Hematopoietic multipotent progenitor cell treated with erythropoietin and hydrocortisone succinate and interleukin-3 and kit ligand, for 8 days (in vitro differentiated cells): ENCODE data around the gene OSBPL6.

Experiments
- DNase-seq: peaks from one replicate; pipeline ENCODE4 v3.0.0-alpha.2; 2015

The OSBPL6 gene

DNA sequence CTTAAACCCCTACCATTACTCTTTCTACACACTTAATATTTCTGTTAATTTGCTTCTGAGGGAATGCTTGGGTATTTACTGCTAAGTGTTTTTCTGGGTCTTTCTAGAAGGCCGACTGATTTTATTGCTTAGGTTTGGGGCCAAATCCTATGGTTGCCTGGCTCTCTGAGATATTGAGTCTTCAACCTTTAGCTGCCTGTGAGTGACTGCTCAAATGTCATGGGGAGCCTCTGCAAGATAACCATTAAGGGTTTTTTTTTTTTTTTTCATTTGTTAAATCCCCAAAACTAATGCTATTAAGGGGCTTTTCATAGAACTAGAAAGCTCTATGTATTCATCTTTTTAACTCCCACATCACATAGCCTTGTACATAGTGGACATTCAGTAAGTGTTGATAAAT lies 5.0 kb downstream of the OSBPL6 start:
- no peak for DNase-seq

DNA sequence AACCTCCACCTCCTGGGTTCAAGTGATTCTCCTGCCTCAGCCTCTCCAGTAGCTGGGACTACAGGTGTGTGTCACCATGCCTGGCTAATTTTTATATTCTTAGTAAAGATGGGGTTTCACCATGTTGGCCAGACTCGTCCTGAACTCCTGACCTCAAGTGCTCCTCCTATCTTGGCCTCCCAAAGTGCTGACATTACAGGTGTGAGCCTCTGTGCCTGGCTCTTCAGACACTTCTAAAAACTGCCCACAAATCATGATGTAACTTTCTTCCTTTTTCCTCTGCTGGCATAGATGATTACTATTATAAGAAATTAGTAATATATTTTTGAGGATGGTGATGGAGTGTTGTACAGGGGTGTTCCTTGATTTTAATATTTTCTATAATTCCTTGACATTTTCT lies 6.0 kb downstream of the OSBPL6 start:
- no peak for DNase-seq

GRCh38 chr2:178202927-178203326 lies 8.6 kb downstream of the OSBPL6 start:
- DNase-seq: no peak

GRCh38 chr2:178204977-178205376 lies 10.7 kb downstream of the OSBPL6 start:
- no peak for DNase-seq

DNA sequence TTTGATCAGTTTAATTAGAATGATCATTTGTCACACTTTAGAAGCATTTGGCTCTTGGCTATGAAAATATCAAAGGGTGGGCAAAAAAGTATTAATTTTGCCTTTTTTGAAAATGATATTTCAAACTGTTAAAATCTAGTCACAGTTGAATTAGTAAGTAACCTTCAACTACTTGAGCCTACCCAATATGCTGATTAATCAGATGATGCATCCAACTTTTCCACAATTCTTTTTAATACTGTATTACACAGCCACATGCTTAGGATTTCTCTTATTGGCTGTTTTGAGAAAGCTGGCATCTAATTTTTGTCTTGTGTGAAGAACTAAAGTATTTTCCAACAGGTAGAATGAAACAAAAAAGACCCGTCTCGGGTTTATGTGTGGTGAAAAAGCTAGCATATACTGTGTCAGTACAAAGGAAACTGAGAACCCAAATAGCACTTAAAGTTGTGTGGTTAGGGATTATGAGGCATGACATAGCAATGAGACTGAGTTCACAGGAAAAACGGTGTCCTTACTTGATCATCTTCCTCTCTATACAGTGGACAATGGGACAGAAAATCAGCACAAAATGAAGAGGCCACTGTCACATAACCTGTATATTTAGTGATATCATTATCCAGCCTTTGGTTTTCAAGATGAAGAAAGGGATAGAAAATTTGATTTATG lies 11.7 kb downstream of the OSBPL6 start:
- no peak for DNase-seq

DNA sequence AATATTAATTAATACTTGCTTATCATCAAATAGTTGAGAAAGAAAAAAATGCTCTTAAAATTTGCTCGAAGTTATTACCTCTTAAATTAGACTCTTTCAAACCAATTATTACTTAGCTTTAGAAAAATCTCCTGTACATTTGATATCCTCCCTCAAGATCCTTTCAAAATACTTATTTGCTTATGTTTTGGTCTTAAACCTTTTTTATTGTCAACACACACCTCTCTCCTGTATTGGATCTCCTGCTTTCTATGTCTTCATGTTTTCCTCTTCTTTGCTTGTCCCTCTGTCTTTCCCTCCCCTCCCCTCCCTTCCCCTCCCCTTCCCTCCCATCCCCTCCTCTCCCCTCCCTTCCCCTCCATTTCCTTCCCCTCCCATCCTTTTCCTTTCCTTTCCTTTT lies 14.0 kb downstream of the OSBPL6 start:
- DNase-seq: no peak

- no peak for DNase-seq
These were observed 14.5 kb downstream of the OSBPL6 start for GRCh38 chr2:178208817-178209216.

DNA sequence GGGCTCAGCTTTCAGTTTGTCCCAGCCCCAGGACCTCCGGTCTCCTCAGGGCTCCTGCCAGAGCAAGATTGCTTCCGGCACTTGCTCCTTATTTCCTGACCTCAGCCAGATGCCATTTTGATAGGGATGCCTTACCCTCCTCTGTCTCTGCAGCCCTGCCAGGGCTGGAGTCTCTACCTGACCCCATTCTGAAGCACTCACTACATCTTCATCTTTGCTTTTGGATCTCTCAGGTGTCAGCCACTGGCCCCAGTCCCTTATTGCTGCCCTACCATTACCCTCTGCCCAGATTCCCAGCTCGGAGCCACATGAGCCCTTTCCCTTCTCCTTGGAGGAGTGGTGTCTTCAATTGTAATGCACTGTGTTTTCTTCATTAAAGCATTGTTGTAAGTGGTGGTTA lies 17.1 kb downstream of the OSBPL6 start:
- no peak for DNase-seq

DNA sequence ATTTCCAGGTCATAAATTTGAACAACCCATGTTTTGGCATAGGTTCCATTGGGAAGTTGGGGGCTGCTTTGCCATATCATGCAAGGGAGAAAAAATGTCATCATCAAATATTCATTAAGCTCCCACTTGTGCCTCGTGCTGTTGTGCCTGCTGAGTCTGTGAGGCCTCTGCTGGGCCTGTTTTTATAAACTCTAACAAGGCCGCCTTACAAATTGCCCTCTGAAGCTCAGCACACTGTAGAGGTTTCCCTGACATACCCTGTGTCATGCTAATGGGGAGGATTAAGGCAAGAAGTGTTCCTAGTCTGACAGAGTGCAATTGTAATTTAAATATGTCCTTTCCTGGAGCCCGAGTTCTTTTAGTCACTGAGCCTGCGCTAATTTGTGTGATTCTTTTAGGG lies 17.6 kb downstream of the OSBPL6 start:
- DNase-seq: no peak

DNA sequence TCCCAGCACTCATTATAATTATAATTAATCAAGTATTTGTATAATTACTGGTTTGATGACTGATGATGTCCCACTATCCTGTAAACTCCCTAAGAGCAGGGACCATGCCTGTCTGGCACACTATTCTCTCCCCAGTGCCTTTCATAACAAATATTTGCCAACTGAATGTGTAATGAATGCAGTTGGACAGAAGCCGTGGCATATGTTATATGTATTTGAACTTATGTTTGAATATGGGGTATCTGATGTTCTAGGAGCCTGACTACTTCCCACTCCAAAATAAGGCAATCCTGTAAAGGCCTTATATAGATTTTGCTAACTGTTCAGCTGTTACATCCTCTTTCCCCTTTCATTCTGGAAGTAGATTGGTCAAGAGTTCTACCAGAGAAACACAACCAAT lies 19.7 kb downstream of the OSBPL6 start:
- no peak for DNase-seq

GRCh38 chr2:178219247-178219646 lies 24.9 kb downstream of the OSBPL6 start:
- DNase-seq: no peak

GRCh38 chr2:178220814-178221213 lies 26.5 kb downstream of the OSBPL6 start:
- no peak for DNase-seq

DNA sequence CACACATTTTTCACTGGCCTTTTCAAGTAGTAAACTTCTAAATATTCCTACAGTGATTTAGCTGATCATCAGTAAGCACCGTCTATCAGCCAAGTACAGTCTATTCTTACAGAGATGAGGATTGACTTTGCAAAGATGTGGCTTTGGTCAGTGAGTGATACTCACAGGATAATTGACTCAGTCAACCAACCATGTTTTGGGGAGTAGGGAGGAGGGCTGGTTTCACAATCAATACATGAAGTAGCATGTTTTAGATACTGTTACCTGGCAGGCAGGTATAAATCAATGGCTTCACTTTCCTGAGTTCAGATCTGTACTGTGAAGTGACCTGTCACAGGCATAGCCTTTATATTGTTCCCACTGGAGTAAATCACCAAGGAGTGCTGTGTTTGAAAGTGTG lies 27.2 kb downstream of the OSBPL6 start:
- DNase-seq: no peak

- DNase-seq: no peak
These were observed 29.5 kb downstream of the OSBPL6 start for GRCh38 chr2:178223806-178224205.

DNA sequence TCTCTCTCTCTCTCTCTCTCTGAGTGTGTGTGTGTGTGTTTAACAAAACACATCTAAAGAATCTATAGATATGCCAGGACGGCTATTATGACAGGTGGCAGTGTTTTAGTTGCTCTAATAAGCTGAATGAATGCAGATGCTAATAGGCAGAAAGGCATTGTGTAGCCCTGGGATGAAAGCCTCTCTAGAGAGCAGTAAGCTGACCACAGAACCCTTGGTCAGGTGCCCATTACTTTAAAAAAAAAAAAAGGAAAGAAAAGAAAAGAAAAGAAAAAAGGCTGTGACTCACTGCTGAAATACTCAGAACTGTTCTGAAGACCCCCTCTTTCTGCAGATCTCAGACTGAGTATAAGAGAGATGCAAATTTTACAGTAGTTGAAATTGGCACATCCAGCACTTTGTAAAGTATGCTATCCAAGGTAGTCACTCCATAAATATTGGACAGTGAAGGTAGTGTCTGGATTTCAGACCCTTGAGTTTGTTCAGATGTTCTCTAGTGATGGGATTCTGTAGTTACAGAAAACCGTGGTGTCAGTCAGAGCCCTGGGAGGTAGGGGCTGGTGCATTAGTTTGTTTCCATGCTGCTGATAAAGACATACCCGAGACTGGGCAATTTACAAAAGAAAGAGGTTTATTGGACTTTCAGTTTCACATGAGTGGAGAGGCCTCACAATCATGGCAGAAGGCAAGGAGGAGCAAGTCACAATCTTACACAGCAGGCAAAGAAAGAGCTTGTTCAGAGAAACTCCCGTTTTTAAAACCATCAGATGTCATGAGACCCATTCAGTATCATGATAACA lies 30.9 kb downstream of the OSBPL6 start:
- DNase-seq: no peak

- no peak for DNase-seq
These were observed 32.9 kb downstream of the OSBPL6 start for GRCh38 chr2:178227187-178227586.

DNA sequence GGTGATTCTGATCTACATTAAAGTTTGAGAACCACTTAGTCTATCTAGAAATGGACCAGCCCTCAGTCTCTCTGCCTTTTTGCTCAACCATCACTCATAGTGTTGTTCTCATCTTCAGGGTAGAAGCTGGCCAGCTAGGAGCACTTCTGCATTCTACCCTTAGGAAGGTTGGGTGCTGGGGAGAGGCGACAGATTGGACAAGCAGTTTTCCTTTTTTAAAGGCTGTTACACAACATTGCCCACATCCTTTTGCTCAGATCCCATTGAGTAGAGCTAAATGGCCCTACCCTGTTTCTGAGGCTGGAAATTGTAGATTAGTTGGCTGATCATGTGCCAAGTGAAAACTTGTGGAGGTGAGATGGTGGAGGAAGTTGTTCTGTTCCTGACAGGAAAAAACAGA lies 35.6 kb downstream of the OSBPL6 start:
- no peak for DNase-seq

DNA sequence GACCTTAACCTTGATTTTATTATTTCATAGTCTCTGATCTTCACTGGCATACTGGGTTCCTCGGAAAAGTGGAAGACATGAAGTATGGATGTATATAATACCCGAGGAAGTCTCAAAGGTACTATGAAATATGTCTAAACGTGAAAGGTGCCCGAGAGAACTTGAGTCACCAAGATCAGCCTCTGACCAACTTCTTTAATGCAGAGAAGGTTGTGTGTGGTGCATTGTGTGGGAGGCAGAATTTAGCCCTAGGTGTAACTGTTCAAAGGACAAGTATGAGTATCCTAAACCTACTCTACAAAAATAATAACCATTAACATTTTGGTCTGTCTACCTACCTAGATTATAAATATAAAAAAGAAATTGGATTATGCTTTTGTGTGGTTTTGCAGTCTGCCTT lies 36.1 kb downstream of the OSBPL6 start:
- no peak for DNase-seq

DNA sequence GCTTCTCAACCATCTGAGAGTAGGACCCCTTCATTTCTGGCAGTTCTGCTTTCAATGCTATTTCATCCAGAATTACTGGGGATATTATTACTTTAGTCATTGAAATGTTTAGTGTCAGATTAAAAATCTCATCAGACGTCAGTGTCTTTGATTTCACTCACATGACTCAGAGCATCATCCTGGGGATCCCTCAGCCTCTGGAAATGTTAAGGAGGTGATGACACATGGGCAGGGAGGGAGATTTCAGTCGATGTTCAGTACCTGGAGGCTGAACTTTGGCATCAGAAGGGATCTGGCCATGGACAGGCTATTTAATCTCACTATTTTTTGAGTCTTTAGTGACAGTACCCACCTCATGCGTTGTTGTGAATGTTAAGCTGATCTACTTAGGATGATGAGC lies 39.1 kb downstream of the OSBPL6 start:
- DNase-seq: no peak

- DNase-seq: no peak
These were observed 40.3 kb downstream of the OSBPL6 start for GRCh38 chr2:178234648-178235047.

DNA sequence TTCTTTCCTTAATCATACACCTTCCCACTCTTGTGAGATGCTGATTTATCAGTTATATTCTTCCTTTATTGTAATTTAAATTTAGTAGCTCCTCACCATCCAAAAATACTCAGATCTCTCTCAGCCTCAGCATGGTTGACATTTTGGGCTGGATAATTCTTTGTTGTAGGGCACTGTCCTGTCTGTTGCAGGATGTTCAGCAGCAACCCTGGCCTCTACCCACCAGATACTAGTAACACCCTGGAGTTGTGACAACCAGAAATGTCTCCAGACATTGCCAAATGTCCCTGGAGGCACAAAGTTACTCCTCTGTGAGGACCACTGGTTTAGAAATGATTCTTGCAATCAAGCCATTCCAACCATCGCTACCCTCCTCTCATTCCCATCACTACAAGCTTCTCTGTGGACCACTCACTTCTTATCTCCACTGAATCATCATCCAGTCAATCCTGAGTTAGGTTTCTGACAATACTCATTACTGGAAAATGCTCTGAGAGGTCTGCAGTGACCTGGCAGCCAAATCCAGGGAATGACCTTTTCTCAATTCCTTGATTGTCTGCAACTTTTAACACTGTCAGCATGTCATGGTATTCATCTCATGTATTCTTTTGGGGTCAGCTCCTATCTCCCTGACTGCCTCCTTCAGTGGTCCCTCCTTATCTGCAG lies 43.3 kb downstream of the OSBPL6 start:
- DNase-seq: no peak

DNA sequence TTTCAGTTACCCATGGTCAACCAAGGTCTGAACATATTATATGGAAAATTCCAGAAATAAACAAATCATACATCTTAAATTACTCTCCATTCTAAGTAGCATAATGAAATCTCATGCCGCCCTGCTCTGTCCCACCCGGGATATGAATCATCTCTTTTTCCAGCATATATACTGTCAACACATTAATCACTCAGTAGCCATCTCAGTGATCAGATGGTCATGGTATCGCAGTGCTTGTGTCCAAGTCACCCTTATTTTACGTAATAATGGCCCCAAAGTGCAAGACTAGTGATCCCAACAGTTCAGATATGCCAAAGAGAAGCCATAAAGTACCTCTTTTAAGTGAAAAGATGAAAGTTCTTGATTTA lies 43.8 kb downstream of the OSBPL6 start:
- no peak for DNase-seq

GRCh38 chr2:178238750-178239149 lies 44.4 kb downstream of the OSBPL6 start:
- DNase-seq: no peak

- no peak for DNase-seq
These were observed 47.7 kb downstream of the OSBPL6 start for GRCh38 chr2:178241844-178242551.
